Caco-2 (cell line): ENCODE results near the gene DNPH1. TPM values are rescaled to one million over a fixed set of nuclear protein-coding genes. Genes with fewer than 3 reads are reported as not detected.

Source experiments
- BruUV-seq: library from RNA; stranded (reverse); fragments of 400-500 nt; replicated peaks from 2 replicates; lab custom pipeline; 2021; lab: Mats Ljungman, UMichigan
- CTCF ChIA-PET: fragments of 300-600 bp; sonication (Branson Sonifier 250); formaldehyde crosslinking; loops from one replicate; lab custom pipeline; 2022; ENCODE audit warnings: antibody characterized with exemption; lab: Charles Lee
- POLR2A ChIA-PET: fragments of 300-600 bp; sonication (Branson Sonifier 250); formaldehyde crosslinking; loops from one replicate; lab custom pipeline; 2022; ENCODE audit warnings: antibody characterized with exemption; lab: Charles Lee
- DNase-seq, 2 experiments: peaks; one replicate each; pipeline versions ENCODE4 v3.0.0 to v3.0.0-alpha.2; 2020 to 2022
- H3K27me3 ChIP-seq: replicated peaks from 2 replicates; pipeline ENCODE4 v1.6.0; 2011; ENCODE audit warnings: low read length; ENCODE audit not compliant: control insufficient read depth, insufficient read depth
- H3K36me3 ChIP-seq: 2 replicates; pipeline ENCODE4 v1.5.1; 2011; ENCODE audit warnings: low read length; ENCODE audit not compliant: control insufficient read depth, insufficient read depth
- H3K4me1 ChIP-seq: fragments of 250-450 bp; sonication (Bioruptor Pico); 2 replicates; pipeline ENCODE4 v1.5.1; 2020; ENCODE audit warnings: mild to moderate bottlenecking
- H3K4me3 ChIP-seq: 2 replicates; pipeline ENCODE4 v1.5.1; 2011; ENCODE audit warnings: low read depth, mild to moderate bottlenecking, control low read depth, low read length
- H3K9me3 ChIP-seq: fragments of 250-450 bp; sonication (Bioruptor Pico); 2 replicates; pipeline ENCODE4 v1.5.1; 2020; ENCODE audit warnings: mild to moderate bottlenecking, moderate library complexity
- H3K27ac Mint-ChIP-seq: one replicate; pipeline ENCODE4 v1.8.0; 2022; ENCODE audit warnings: mixed read lengths; ENCODE audit not compliant: unreplicated experiment
- H3K27me3 Mint-ChIP-seq: one replicate; pipeline ENCODE4 v1.8.0; 2022; ENCODE audit warnings: mixed read lengths; ENCODE audit not compliant: insufficient read depth, unreplicated experiment
- H3K36me3 Mint-ChIP-seq: one replicate; pipeline ENCODE4 v1.8.0; 2022; ENCODE audit warnings: mild to moderate bottlenecking, mixed read lengths; ENCODE audit not compliant: insufficient read depth, unreplicated experiment
- H3K4me1 Mint-ChIP-seq: one replicate; pipeline ENCODE4 v1.8.0; 2022; ENCODE audit warnings: low read depth, mixed read lengths; ENCODE audit not compliant: unreplicated experiment
- H3K4me3 Mint-ChIP-seq: one replicate; pipeline ENCODE4 v1.8.0; 2022; ENCODE audit warnings: mild to moderate bottlenecking, moderate library complexity, mixed read lengths; ENCODE audit not compliant: unreplicated experiment
- H3K9me3 Mint-ChIP-seq: one replicate; pipeline ENCODE4 v1.8.0; 2022; ENCODE audit warnings: mixed read lengths; ENCODE audit not compliant: unreplicated experiment
- CTCF ChIP-seq, 2 experiments: fragments of 200-600 bp in 1 of 2; IDR thresholded peaks; 1 replicate in 1 of 2; 2 replicates in 1 of 2; pipeline versions ENCODE4 v1.5.1 to v1.8.0; 2011 to 2022; ENCODE audit warnings: antibody characterized with exemption in 1 of 2, control low read depth in 1 of 2, inconsistent platforms in 1 of 2, low read depth in 1 of 2, low read length in 1 of 2, mild to moderate bottlenecking in 1 of 2, moderate library complexity in 1 of 2; ENCODE audit not compliant: insufficient read depth in 1 of 2, severe bottlenecking in 1 of 2, unreplicated experiment in 1 of 2
- intact Hi-C: fragments of 100-400 bp; cut with micrococcal nuclease; formaldehyde crosslinking; loops from one replicate; pipeline ENCODE4 v1.10.0; 2022; ENCODE audit not compliant: unreplicated experiment
- total RNA-seq: library from RNA; stranded (reverse); gene quantifications from 2 replicates; pipeline ENCODE4 v1.2.3, GENCODE V29; 2022

Gene DNPH1
- total RNA-seq, 1 experiment from 2014 or later = 62.6 TPM

- Mint-ChIP-seq H3K27me3 (no peaks in the 10 kb centered on the region), H3K4me1 (peaks cover 25% of the 10 kb centered on the region), H3K27ac (peak overlapping the region; percentile 51), H3K36me3 (no peaks in the 10 kb centered on the region), H3K4me3 (no peak overlapping the region), H3K9me3 (no peaks in the 10 kb centered on the region)
- no peak overlapping the region for H3K4me3 ChIP-seq
- no peaks in the 10 kb centered on the region for H3K9me3 ChIP-seq
- DNase-seq = no peak
- no peak for TF ChIP-seq CTCF (IDR thresholded peaks at IDR 0.05; ENCODE audit: insufficient read depth in 1 of 2, low read depth in 1 of 2, low read length in 1 of 2, severe bottlenecking in 1 of 2, unreplicated experiment in 1 of 2)
- no peaks in the 10 kb centered on the region for H3K36me3 ChIP-seq
- intact Hi-C loops = no loop called here
- H3K4me1 ChIP-seq = peaks cover 52% of the 10 kb centered on the region
- no TSS peak for BruUV-seq
- ChIA-PET CTCF (no interaction called here), POLR2A (no interaction called here)
- H3K27me3 ChIP-seq = no peaks in the 10 kb centered on the region
These were observed 48.6 kb upstream of the DNPH1 start for GRCh38 chr6:43277643-43278523.

- POLR2A ChIA-PET = no interaction called here
- Mint-ChIP-seq H3K27me3 (no peaks in the 10 kb centered on the region), H3K36me3 (no peaks in the 10 kb centered on the region), H3K27ac (no peak overlapping the region), H3K4me1 (peaks cover 25% of the 10 kb centered on the region), H3K4me3 (no peak overlapping the region), H3K9me3 (no peaks in the 10 kb centered on the region)
- BruUV-seq = no TSS peak
- Histone ChIP-seq H3K9me3 (no peaks in the 10 kb centered on the region), H3K4me3 (no peak overlapping the region), H3K27me3 (no peaks in the 10 kb centered on the region), H3K36me3 (no peaks in the 10 kb centered on the region), H3K4me1 (peaks cover 52% of the 10 kb centered on the region)
- no peak for TF ChIP-seq CTCF (IDR thresholded peaks at IDR 0.05; ENCODE audit: insufficient read depth in 1 of 2, low read depth in 1 of 2, low read length in 1 of 2, severe bottlenecking in 1 of 2, unreplicated experiment in 1 of 2)
- intact Hi-C loops = no loop called here
- DNase-seq = no peak
- CTCF ChIA-PET = interaction anchor here (0.5 kb wide), 1 partner anchor 178 kb away, joined by 4 read pairs; the partner anchor contains the start of gene DLK2
These were observed 48.0 kb upstream of the DNPH1 start for GRCh38 chr6:43277306-43277642.

DNA sequence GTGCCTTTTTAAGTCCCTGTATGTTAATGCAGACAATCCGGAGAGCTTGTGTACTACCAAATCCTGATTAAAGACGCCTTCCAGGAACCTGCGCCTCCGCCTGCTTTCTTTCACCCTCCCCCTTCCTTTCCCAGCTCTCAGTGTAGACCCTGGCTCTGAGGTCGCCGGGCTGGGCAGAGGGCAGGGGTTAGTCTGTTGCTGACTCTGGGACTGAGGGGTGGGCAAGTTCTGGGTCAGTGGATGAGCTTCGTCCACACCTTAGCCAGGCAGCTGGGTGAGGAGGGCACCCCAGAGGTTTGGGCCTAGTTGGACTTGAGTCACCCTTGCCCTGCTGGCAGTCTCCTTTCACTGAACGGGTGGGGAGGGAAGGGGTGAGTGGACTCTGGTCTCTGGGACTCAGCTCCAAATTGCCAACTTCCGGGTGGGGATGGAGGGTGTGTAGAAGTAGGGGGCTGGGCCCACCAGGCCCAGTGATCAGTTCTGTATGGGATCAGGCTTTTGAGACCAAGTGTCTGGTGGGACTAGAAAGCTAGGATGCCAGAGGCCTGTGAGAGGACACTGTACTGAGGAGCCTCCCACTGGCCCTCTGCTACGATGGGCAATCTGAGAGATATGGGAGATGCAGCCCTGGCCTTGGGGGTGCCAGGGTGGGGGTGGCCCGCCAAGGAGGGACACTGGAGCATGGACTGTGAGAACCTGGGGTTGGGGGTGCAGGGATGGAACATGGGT lies 47.5 kb upstream of the DNPH1 start:
- no peak for DNase-seq
- Histone ChIP-seq H3K4me1 (peaks cover 47% of the 10 kb centered on the region), H3K36me3 (no peaks in the 10 kb centered on the region), H3K4me3 (no peak overlapping the region), H3K9me3 (no peaks in the 10 kb centered on the region), H3K27me3 (no peaks in the 10 kb centered on the region)
- Mint-ChIP-seq H3K9me3 (no peaks in the 10 kb centered on the region), H3K4me3 (peak overlapping the region; percentile 9), H3K4me1 (peaks cover 24% of the 10 kb centered on the region), H3K27me3 (no peaks in the 10 kb centered on the region), H3K27ac (no peak overlapping the region), H3K36me3 (no peaks in the 10 kb centered on the region)
- no TSS peak for BruUV-seq
- ChIA-PET POLR2A (no interaction called here), CTCF (interaction anchor here (0.5 kb wide), 1 partner anchor 179 kb away, joined by 4 read pairs; the partner anchor contains the start of gene DLK2)
- intact Hi-C loops = no loop called here
- TF ChIP-seq CTCF (IDR thresholded peaks at IDR 0.05; ENCODE audit: insufficient read depth in 1 of 2, low read depth in 1 of 2, low read length in 1 of 2, severe bottlenecking in 1 of 2, unreplicated experiment in 1 of 2) = no peak
